PFSK-1 (cell line): Measurements from ENCODE around the gene SETD1A.

Experiments used
- FOXP2 ChIP-seq: optimal IDR thresholded peaks from 2 replicates; pipeline ENCODE3; 2011; ENCODE audit warnings: borderline replicate concordance, control low read depth, inconsistent platforms; ENCODE audit not compliant: insufficient read depth; ENCODE audit errors: extremely low read length, extremely low read depth
- POLR2AphosphoS5 ChIP-seq: IDR thresholded peaks from 2 replicates; pipeline ENCODE4 v1.6.1; 2012; ENCODE audit warnings: low read depth, mild to moderate bottlenecking, control low read depth, low read length, moderate library complexity
- SIN3A ChIP-seq: IDR thresholded peaks from 2 replicates; pipeline ENCODE4 v1.6.1; 2012; ENCODE audit warnings: mild to moderate bottlenecking, low read length, moderate library complexity, borderline replicate concordance; ENCODE audit not compliant: insufficient read depth
- TAF1 ChIP-seq: IDR thresholded peaks from 2 replicates; pipeline ENCODE4 v1.6.1; 2012; ENCODE audit warnings: low read length, control low read depth, borderline replicate concordance; ENCODE audit not compliant: insufficient read depth
- TF ChIP-seq, protein P1 (sequence below), 2 experiments: IDR thresholded peaks; 2 replicates each; pipeline versions ENCODE4 v1.6.1 to v1.8.0; 2011 to 2012; ENCODE audit warnings: low read depth in 2 of 2, low read length in 2 of 2, control low read depth in 1 of 2, inconsistent platforms in 1 of 2, mild to moderate bottlenecking in 1 of 2, moderate library complexity in 1 of 2; ENCODE audit not compliant: insufficient read depth in 1 of 2

Gene SETD1A

DNA sequence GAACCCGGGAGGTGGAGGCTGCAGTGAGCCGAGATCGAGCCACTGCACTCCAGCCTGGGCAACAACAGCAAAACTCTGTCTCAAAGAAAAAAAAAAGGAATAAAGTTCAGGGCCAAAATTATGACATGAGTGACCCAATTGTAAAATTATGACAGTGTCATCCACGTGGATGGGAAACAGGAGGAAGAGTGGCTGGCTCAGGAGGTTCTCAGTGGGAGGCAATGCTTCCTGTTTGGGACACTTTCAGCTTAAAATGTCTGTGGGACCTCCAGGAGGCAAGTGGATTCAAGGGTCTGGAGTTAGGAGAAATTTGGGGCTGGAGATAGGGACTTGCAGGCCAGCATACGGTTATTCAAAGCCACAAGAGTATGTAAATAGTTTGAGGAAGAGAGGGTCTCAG is 67.8 kb downstream of the SETD1A start:
- TF ChIP-seq SIN3A (no peak), FOXP2 (no peak), POLR2AphosphoS5 (no peak), TAF1 (no peak)
- TF ChIP-seq, protein P1, sequence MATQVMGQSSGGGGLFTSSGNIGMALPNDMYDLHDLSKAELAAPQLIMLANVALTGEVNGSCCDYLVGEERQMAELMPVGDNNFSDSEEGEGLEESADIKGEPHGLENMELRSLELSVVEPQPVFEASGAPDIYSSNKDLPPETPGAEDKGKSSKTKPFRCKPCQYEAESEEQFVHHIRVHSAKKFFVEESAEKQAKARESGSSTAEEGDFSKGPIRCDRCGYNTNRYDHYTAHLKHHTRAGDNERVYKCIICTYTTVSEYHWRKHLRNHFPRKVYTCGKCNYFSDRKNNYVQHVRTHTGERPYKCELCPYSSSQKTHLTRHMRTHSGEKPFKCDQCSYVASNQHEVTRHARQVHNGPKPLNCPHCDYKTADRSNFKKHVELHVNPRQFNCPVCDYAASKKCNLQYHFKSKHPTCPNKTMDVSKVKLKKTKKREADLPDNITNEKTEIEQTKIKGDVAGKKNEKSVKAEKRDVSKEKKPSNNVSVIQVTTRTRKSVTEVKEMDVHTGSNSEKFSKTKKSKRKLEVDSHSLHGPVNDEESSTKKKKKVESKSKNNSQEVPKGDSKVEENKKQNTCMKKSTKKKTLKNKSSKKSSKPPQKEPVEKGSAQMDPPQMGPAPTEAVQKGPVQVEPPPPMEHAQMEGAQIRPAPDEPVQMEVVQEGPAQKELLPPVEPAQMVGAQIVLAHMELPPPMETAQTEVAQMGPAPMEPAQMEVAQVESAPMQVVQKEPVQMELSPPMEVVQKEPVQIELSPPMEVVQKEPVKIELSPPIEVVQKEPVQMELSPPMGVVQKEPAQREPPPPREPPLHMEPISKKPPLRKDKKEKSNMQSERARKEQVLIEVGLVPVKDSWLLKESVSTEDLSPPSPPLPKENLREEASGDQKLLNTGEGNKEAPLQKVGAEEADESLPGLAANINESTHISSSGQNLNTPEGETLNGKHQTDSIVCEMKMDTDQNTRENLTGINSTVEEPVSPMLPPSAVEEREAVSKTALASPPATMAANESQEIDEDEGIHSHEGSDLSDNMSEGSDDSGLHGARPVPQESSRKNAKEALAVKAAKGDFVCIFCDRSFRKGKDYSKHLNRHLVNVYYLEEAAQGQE (IDR thresholded peaks at IDR 0.05; ENCODE audit: insufficient read depth in 1 of 2, low read depth in 2 of 2, low read length in 2 of 2): no peak

- no peak for TF ChIP-seq FOXP2
- TF ChIP-seq POLR2AphosphoS5: no peak
- no peak for TF ChIP-seq TAF1
- TF ChIP-seq, protein P1 (IDR thresholded peaks at IDR 0.05; ENCODE audit: insufficient read depth in 1 of 2, low read depth in 2 of 2, low read length in 2 of 2): no peak
- no peak for TF ChIP-seq SIN3A
Measured at GRCh38 chr16:31029272-31029671, 71.7 kb downstream of the SETD1A start.

DNA sequence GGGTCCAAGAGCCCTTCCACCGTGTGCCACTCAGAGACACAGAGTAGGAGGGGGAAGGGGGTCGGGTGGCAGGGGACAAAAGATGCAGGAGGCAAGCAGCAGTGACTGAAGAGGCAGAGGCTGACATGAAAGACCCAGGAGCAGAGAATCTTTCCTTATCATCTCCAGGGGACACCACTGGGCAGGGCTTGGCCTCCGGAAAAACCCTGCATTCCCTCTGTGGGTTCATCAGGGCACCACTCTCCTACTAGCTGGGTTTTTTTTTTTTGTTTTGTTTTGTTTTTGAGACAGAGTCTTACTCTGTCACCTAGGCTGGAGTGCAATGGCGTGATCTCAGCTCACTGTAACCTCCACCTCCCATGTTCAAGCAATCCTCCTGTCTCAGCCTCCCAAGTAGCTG is 73.7 kb downstream of the SETD1A start:
- TF ChIP-seq FOXP2 (no peak), SIN3A (no peak), TAF1 (no peak), POLR2AphosphoS5 (no peak)
- TF ChIP-seq, protein P1 (IDR thresholded peaks at IDR 0.05; ENCODE audit: insufficient read depth in 1 of 2, low read depth in 2 of 2, low read length in 2 of 2): no peak

DNA sequence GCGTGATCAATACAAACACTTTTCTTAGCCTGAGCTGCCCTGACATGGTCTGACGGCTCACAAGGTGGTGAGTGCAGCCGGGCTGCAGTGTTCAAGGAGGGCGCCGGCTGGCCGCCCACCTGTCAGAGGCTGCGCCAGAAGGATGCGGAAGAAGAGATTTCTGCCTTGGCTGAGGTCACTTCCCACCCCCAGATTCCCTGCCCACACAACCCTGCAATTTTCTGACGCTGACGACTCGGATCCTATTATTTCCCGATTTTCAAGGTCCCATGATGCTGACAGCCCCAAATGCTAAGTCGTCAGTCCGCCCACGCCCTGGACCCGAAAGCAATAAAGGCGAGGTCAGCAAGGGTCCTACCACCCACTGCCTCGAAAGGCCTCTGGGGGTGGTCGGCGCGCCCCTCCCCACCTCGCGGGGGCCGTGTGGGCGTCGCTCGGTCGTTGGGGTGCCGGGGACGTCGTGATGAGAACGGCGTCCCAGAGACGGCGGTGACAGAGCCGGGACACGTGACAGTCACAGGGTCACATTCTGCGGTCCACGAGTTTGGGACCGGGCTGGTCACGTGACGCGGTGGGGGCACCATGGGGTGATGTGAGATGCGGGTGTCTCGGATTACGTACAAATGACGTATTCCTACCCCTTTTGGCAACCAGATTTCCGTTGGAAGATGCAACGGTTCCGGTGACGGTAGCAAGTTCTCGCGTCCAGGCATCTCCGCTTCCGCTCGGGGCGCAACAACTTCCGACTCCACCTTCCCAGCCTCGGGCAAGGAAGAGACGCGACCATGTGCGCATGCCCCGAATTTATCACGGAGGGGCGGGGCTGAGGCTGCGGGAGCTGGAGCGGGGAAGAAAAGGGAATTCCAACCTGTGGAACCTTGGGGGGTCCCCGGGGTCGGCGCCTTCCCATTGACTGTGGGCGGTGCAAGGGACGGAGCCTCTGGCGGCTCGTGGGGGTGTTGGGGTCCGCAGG is 75.5 kb downstream of the SETD1A start, which contains the start of gene STX4:
Gene STX4 (plus strand): TSS at position 823 of the 973 bp plus-strand sequence. CDS start 248 bp downstream, outside the sequence.
- TF ChIP-seq SIN3A (no peak), TAF1 (no peak), FOXP2 (no peak), POLR2AphosphoS5 (no peak)
- TF ChIP-seq, protein P1 (IDR thresholded peaks at IDR 0.05; ENCODE audit: insufficient read depth in 1 of 2, low read depth in 2 of 2, low read length in 2 of 2): no peak
